GM21447 (cell line): ENCODE data around the gene SNX5.

Source experiments
- ATAC-seq: cut with Tn5 transposase; IDR thresholded peaks from one replicate; pipeline ENCODE4 v1.9.1; 2021; ENCODE audit not compliant: unreplicated experiment

Gene SNX5

GRCh38 chr20:17968366-17969277 is at the start of gene SNX5, which contains the start of gene MGME1:
SNX5 (minus strand) TSS chr20:17968794; CDS start chr20:17968425, 369 bp downstream.
MGME1 (plus strand) TSS chr20:17969018; CDS start chr20:17969860, 842 bp downstream.
- ATAC-seq: peak; percentile 77

GRCh38 chr20:18018100-18018499 is 49.5 kb upstream of the SNX5 start:
- ATAC-seq: no peak

- no peak for ATAC-seq
Measured at GRCh38 chr20:18016772-18017171, 48.2 kb upstream of the SNX5 start.

- ATAC-seq: no peak
Measured at GRCh38 chr20:18014411-18014810, 45.8 kb upstream of the SNX5 start.

- no peak for ATAC-seq
Measured at GRCh38 chr20:18012901-18013300, 44.3 kb upstream of the SNX5 start.

- no peak for ATAC-seq
Measured at GRCh38 chr20:18011951-18012645, 43.5 kb upstream of the SNX5 start.

GRCh38 chr20:18011482-18011881 is 42.9 kb upstream of the SNX5 start:
- ATAC-seq: no peak

GRCh38 chr20:18009116-18009515 is 40.5 kb upstream of the SNX5 start:
- ATAC-seq: no peak

GRCh38 chr20:18007534-18008292 is 39.1 kb upstream of the SNX5 start:
- no peak for ATAC-seq

GRCh38 chr20:18006684-18007083 is 38.1 kb upstream of the SNX5 start:
- no peak for ATAC-seq

- ATAC-seq: no peak
Measured at GRCh38 chr20:18005990-18006364, 37.4 kb upstream of the SNX5 start.

GRCh38 chr20:18005170-18005989 is 36.8 kb upstream of the SNX5 start:
- ATAC-seq: peak; percentile 93

GRCh38 chr20:18004384-18005031 is 35.9 kb upstream of the SNX5 start:
- no peak for ATAC-seq

- no peak for ATAC-seq
Measured at GRCh38 chr20:18003897-18004296, 35.3 kb upstream of the SNX5 start.

- ATAC-seq: no peak
Measured at GRCh38 chr20:18001131-18001921, 32.7 kb upstream of the SNX5 start.

GRCh38 chr20:17999566-17999965 is 31.0 kb upstream of the SNX5 start:
- no peak for ATAC-seq

- no peak for ATAC-seq
Measured at GRCh38 chr20:17998446-17998845, 29.9 kb upstream of the SNX5 start.

GRCh38 chr20:17995967-17996819 is 27.6 kb upstream of the SNX5 start:
- ATAC-seq: no peak
